GM21528 (cell line): ENCODE results near the gene RND1.
A peak's percentile ranks its signal among the peaks of the same experiment; 100 is the strongest.
"Not testable (repeated sequence)": the region's sequence is repeated elsewhere in the genome, so short reads cannot be mapped to it uniquely, and the experiment has no call there.

Source experiments
- ATAC-seq: cut with Tn5 transposase; IDR thresholded peaks from one replicate; pipeline ENCODE4 v1.9.1; 2021; ENCODE audit warnings: mild to moderate bottlenecking, moderate library complexity; ENCODE audit not compliant: unreplicated experiment, low FRiP score

The RND1 gene

DNA sequence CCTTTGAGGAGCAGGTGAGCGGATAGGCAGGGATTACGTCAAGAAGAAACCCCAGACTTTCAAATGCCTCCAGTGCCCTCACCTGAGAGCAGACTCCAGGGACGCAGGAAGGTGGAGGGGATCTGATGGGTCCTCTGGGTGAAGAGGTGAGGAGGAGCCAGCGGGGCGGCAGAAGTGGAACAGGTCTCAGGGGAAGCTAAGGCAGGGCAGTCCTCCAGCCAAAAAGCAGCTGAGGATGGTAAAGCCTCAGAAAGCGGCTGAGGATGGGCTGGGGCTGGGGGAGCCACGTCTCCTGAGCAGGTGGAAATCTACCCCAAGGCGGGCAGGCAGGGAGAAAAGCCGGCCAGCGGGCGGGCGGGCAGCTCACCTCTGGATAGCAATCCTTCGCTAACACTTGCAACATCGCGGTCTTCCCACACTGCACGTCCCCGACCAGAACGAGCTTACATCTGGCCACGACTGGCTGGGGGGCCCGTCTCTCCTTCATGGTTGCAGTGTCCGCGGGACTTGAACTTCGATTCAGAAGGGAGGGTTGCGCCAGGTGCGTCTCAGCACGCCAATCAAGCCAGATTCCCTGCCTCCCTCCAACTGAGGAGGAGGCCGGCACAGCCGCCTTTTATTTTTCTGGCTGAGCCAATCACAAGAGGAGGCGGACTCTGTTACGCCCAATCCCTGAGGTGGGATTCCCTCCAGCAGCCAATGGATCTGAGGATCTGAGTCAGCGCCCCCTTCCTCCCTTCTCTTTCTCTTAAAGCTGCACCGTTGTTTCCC lies at the start of gene RND1:
Gene RND1 (minus strand): TSS at position 590 of the 771 bp plus-strand sequence. CDS start 103 bp downstream, at position 487.
- peak; percentile 86 for ATAC-seq

DNA sequence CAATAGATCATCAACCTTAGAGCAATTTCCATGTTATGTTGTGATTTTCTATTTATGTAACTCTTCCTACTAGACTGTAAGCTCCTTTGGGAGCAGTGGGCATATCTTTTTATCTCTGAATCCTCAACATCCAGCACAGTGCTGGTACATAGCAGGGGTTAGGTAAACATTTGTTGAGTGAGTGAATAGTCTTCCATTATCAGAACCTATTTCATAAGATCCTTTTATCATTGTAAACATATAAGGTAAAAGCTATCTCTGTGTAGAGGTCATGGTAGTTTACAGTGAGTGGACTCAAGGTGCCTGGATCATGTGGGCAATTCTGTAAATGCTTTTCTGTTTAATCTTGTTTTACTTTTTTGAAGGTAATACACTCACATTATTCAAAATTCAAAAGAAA lies 44.5 kb upstream of the RND1 start:
- ATAC-seq = no peak

DNA sequence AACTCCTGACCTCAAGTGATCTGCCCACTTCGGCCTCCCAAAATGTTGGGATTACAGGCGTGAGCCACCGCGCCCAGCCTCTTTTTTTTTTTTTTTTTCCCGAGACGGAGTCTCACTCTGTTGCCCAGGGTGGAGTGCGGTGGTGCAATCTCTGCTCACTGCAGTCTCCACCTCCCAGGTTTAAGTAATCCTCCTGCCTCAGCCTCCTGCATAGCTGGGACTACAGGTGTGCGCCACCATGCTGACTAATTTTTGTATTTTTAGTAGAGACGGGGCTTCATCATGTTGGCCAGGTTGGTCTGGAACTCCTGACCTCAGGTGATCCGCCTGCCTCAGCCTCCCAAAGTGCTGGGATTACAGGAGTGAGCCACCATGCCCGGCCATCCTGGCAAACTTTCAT lies 44.0 kb upstream of the RND1 start:
- ATAC-seq = not testable (repeated sequence)

GRCh38 chr12:48907245-48907644 lies 41.6 kb upstream of the RND1 start:
- ATAC-seq = no peak

DNA sequence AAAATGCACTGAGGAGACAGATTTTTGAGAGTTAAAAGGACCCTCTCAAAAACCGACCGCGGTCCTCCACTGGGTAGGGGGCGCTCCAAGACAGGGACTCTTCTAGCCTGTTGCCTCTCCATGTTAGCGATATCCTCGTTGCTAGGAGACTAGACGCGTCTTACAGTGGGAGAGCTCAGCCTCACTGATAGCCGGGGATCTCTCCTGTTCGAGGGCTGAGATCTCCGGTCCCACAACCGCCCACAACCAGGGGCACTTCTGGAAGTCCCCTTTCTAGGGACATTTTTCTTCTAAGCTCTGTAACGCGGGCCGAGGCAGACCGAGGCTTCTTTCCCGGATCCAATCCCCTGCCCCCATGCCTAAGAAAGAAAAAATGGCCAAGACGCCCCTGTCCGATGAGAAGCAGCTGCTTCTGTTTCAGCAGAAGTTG lies 38.3 kb upstream of the RND1 start:
- no peak for ATAC-seq

DNA sequence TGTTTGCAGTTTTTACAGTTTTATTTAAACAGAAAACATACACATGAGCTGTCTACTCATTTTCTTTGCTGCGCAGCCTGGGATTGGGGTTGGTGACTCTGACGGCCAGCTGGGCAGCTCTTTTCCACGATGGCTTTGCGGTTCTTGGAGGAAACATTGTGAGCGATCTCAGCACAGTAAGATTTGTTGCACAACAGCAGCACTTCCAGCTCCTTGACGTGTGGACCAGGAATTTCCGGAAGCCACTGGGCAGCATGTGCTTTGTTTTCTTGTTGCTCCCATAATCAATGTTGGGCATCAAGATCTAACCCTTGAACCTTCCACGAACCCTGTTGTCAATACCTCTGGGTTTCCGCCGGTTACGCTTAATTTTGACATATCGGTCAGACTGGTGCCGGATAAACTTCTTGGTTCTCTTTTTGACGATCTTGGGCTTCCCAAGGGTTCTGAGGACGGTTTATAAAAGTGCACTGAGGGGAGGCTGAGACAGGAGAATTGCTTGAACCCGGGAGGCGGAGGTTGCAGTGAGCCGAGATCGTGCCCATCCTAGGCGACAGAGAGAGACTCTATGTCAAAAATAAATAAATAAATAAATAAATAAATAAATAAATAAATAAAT lies 37.8 kb upstream of the RND1 start:
- no peak for ATAC-seq

GRCh38 chr12:48901278-48901677 lies 35.6 kb upstream of the RND1 start:
- no peak for ATAC-seq

GRCh38 chr12:48899651-48900050 lies 34.0 kb upstream of the RND1 start:
- ATAC-seq = no peak

DNA sequence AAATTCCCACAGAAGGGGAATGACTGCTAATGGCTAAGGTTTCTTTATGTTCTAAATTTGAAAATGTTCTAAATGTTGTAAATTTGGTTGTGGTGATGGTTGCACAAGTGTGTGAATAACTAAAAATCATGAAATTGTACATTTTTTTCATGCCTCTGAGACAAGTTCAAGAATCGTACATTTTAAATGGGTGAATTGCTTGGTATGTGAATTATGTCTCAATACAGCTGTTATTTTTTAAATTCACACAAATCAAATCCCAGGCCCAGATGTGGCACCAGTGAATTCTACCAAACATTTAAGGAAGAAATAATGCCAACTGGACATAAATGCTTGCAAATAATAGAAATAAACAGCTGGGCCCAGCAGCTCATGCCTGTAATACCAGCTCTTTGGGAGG lies 28.6 kb upstream of the RND1 start:
- ATAC-seq = no peak

DNA sequence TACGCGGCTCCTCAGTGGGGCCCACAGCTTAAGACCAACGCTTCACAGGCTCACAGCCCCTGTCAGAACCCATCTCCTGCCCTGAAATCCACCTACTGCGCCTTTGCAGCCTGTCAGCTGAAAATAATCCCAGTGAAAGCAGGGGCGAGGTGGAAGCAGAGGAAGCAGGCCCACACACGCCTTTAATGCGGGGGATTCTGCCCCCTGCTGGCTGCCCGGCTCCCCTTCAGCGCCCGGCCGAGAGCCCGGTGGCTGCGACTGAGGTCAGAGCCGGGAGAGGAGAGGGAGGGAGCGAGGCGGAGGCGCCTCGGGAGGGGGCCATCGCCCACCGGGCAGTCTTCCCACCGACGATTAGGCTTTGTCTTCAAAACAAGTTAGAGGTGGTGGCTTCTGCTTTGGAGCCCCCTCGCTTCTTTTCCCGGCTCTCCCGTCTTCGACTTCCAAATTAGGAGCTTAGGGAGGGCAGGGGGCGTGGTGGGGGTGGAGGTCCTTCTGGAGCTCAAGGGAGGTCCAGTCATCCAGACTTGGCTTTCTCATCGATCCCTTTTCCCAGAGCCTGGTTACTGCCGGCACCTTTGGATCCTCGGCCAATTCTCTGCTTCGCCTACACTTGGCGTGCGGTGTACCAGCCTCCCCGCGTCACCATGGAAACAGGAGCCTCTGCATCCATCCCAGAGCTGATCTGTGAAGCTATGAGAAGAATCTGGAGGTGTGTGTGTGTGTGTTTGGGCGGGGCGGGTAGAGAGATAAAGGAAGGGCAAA lies 25.2 kb upstream of the RND1 start:
- ATAC-seq = no peak

- no peak for ATAC-seq
Observed at GRCh38 chr12:48889679-48890078, 24.0 kb upstream of the RND1 start.

DNA sequence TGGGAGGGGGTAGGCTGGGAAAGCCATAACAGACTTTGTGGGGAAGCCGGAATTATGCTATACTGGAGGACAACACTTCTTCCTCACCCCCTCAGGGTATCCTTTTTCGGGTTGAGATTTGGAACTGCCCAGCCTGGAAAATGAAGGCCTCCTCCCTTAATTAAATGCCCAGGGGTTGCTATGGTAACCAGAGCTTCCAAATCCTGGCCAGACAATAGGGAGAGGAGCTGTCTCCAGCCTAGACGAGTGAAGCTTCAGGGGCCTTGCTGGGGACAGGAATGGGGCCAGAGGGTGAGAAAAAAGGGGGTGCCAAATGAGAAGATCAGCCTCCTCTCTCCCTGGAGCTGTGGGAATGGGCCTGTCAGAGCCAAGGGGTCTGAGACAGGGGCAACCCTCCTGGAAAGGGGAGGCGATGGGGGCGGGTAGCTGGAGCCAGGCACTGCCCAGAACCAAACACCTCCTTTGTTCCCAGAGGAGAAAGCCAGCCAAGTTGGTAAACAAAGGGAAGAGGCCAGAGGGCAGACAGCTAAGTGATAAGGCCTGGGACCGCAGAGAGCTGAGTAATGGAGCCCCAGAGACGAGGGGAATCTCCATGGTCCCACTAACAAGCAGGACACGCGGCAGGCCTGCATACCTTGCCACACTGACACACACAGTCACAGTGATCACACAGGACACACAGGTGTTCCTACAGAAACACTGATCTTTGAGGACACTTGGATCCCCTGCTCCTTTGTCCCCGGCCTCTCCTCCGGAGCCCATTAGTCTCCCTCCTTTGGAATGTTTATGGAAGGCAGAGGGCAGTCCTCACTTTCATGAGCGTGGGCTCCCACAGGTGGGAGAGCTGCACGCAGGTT lies 17.9 kb upstream of the RND1 start:
- ATAC-seq = no peak

- ATAC-seq = no peak
Observed at GRCh38 chr12:48882972-48883304, 17.3 kb upstream of the RND1 start.

DNA sequence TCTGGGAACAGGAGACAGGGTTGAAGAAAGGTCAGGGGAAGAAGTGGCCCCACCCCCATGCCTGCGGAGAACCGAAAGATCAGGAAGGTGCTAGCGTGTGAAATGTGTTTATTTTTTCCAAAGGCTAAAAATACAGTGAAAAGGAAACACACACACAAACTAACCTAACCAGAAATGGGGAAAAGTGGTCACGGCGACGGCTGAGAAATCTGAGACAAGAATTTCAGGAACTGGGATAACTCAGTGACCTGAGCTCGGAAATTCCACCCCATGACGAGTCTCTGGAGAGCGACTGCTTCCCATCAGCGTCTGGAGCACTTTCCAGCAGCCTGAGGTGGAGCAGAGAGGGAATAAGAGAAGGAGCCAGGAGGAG lies 16.6 kb upstream of the RND1 start:
- ATAC-seq = no peak

- ATAC-seq = no peak
Observed at GRCh38 chr12:48881686-48882314, 16.1 kb upstream of the RND1 start.

GRCh38 chr12:48880647-48881046 lies 15.0 kb upstream of the RND1 start:
- no peak for ATAC-seq

DNA sequence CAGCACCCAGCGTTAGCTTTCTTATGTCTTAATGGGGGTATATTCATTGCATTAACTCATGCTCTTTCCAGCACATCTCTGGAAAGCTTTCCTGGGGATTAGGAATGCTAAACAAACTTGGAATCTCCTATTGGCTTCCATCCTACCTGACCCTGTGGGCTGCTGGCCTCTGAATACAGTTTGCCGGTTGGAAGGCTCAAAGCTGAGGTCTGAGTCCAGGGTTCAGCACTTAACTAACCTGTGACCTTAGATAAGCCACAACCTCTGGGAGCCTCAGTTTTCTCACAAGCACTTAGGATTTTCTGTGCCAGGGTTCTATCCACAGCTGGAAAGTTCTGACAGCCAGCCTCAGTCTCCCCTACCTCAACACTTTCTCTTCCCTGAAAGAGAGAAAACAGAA lies 12.9 kb upstream of the RND1 start:
- ATAC-seq = no peak

- ATAC-seq = no peak
Observed at GRCh38 chr12:48875944-48876515, 10.4 kb upstream of the RND1 start.

DNA sequence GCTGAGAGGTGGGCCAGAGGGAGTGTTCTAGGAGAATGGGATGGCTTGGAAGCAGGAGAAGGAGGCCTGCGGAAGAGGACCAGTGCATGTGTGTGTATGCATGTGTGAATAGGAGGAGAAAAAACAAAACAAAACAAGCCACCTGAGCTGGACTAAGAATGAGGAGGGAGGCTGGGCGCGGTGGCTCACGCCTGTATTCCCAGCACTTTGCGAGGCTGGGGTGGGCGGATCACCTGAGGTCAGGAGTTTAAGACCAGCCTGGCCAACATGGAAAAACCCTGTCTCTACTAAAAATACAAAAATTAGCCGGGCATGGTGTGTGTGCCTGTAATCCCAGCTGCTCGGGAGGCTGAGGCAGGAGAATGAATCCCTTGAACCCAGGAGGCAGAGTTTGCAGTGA lies 7.9 kb upstream of the RND1 start:
- not testable (repeated sequence) for ATAC-seq

GRCh38 chr12:48873096-48873495 lies 7.4 kb upstream of the RND1 start:
- ATAC-seq = no peak
